Mammary epithelial cell (primary cell): ENCODE results near the gene ADAM8.

Experiments
- CTCF ChIP-seq, 2 donors: IDR thresholded peaks in 1 of 2; conservative IDR thresholded peaks in 1 of 2; 2 replicates each; pipeline ENCODE4 v1.5.1; 2011 to 2012; ENCODE audit warnings: inconsistent platforms in 2 of 2, low read length in 2 of 2, mild to moderate bottlenecking in 2 of 2, control low read depth in 1 of 2, low read depth in 1 of 2; ENCODE audit not compliant: insufficient read depth in 1 of 2; ENCODE audit errors: extremely low read depth in 1 of 2
- EZH2 ChIP-seq: IDR thresholded peaks from 2 replicates; pipeline ENCODE4 v1.6.1; 2012; ENCODE audit warnings: low read length, inconsistent platforms, borderline replicate concordance

- TF ChIP-seq CTCF (conservative IDR thresholded peaks at IDR 0.05 in 1 of 2, IDR thresholded peaks at IDR 0.05 in 1 of 2; ENCODE audit: extremely low read depth in 1 of 2, insufficient read depth in 1 of 2, low read depth in 1 of 2, low read length in 2 of 2) (no peak), EZH2 (no peak)
These were observed 8.5 kb upstream of the ADAM8 start for GRCh38 chr10:133285217-133285616.
